ENCODE results near the gene HILPDA.

- TF ChIP-seq, protein P1, sequence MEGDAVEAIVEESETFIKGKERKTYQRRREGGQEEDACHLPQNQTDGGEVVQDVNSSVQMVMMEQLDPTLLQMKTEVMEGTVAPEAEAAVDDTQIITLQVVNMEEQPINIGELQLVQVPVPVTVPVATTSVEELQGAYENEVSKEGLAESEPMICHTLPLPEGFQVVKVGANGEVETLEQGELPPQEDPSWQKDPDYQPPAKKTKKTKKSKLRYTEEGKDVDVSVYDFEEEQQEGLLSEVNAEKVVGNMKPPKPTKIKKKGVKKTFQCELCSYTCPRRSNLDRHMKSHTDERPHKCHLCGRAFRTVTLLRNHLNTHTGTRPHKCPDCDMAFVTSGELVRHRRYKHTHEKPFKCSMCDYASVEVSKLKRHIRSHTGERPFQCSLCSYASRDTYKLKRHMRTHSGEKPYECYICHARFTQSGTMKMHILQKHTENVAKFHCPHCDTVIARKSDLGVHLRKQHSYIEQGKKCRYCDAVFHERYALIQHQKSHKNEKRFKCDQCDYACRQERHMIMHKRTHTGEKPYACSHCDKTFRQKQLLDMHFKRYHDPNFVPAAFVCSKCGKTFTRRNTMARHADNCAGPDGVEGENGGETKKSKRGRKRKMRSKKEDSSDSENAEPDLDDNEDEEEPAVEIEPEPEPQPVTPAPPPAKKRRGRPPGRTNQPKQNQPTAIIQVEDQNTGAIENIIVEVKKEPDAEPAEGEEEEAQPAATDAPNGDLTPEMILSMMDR (IDR thresholded peaks at IDR 0.05; ENCODE audit: insufficient read depth, low read length), result no peak
- TF ChIP-seq REST (IDR thresholded peaks at IDR 0.05; ENCODE audit: insufficient replicate concordance, low read depth) (no peak), GABPA (IDR thresholded peaks at IDR 0.05; ENCODE audit: low read depth) (no peak)
Measured at GRCh38 chr7:128424686-128425275, 30.9 kb upstream of the HILPDA start.
